ENCODE results near the gene SMC4. TPM values are rescaled to one million over a fixed set of nuclear protein-coding genes. Genes with fewer than 3 reads are reported as not detected.
"Not testable (repeated sequence)": the region's sequence is repeated elsewhere in the genome, so short reads cannot be mapped to it uniquely, and the experiment has no call there.

The SMC4 gene
- 59.2 and 68.8 TPM in 2 replicates for total RNA-seq
- long read RNA-seq, partial matches to known transcripts = 216 of 233 reads
- long read RNA-seq, other reads (novel, unspliced or antisense) = 16 of 233 reads

GRCh38 chr3:160399125-160400029, at the start of gene SMC4, which contains the start of gene IFT80:
SMC4 (plus strand) TSS chr3:160399650; CDS start chr3:160400827, 1,177 bp downstream.
IFT80 (minus strand) TSS chr3:160399225; CDS start chr3:160384600, 14,625 bp downstream.
- peak within 1 kb of the TSS; percentile 89 for H3K4me3 Mint-ChIP-seq (ENCODE audit: unreplicated experiment)
- TF ChIP-seq CTCF (IDR thresholded peaks at IDR 0.05) = no peak
- H3K27me3 Mint-ChIP-seq (ENCODE audit: unreplicated experiment) = no peaks in the 10 kb centered on the region
- DNase-seq (ENCODE audit: extremely low spot score, unreplicated experiment) = peak; percentile 98
- H3K9me3 Mint-ChIP-seq (ENCODE audit: unreplicated experiment) = no peaks in the 10 kb centered on the region
- H3K36me3 Mint-ChIP-seq (ENCODE audit: unreplicated experiment) = peaks cover 5% of the 10 kb centered on the region
- peaks cover 35% of the 10 kb centered on the region for H3K4me1 Mint-ChIP-seq (ENCODE audit: unreplicated experiment)
- H3K27ac Mint-ChIP-seq (ENCODE audit: unreplicated experiment) = peak within 1 kb of the TSS; percentile 97

DNA sequence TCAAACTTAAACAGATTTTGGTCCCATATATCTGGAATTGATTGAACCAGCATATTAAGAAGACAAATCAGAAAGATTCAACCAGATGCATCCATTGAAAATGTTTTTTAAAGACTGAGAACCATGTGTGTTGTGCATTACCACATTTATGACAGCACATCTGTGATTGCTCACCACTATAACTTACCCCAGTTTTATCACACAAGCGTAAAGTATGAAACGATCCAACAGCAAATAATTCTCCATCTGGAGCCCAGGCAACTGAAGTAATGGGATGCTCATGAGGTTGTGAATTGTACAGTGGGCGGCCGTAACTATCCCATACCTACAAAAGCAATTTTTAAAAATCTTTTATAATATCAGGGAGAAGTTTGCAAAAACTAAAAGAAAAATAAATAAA, 43.6 kb upstream of the SMC4 start:
- H3K4me3 Mint-ChIP-seq (ENCODE audit: unreplicated experiment) = no peak overlapping the region
- H3K4me1 Mint-ChIP-seq (ENCODE audit: unreplicated experiment) = no peaks in the 10 kb centered on the region
- no peak for TF ChIP-seq CTCF (IDR thresholded peaks at IDR 0.05)
- H3K27me3 Mint-ChIP-seq (ENCODE audit: unreplicated experiment) = no peaks in the 10 kb centered on the region
- H3K36me3 Mint-ChIP-seq (ENCODE audit: unreplicated experiment) = peaks cover 31% of the 10 kb centered on the region
- no peaks in the 10 kb centered on the region for H3K9me3 Mint-ChIP-seq (ENCODE audit: unreplicated experiment)
- H3K27ac Mint-ChIP-seq (ENCODE audit: unreplicated experiment) = no peak overlapping the region
- no peak for DNase-seq (ENCODE audit: extremely low spot score, unreplicated experiment)

DNA sequence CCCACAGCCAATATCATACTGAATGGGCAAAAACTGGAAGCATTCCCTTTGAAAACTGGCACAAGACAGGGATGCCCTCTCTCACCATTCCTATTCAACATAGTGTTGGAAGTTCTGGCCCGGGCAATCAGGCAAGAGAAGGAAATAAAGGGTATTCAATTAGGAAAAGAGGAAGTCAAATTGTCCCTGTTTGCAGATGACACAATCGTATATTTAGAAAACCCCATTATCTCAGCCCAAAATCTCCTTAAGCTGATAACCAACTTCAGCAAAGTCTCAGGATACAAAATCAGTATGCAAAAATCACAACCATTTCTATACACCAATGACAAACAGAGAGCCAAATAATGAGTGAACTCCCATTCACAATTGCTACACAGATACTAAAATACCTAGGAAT, 36.6 kb upstream of the SMC4 start:
- not testable (repeated sequence) for H3K27ac Mint-ChIP-seq (ENCODE audit: unreplicated experiment); DNase-seq (ENCODE audit: extremely low spot score, unreplicated experiment); H3K27me3 Mint-ChIP-seq (ENCODE audit: unreplicated experiment); H3K9me3 Mint-ChIP-seq (ENCODE audit: unreplicated experiment); H3K4me3 Mint-ChIP-seq (ENCODE audit: unreplicated experiment); H3K4me1 Mint-ChIP-seq (ENCODE audit: unreplicated experiment)
- peaks cover 56% of the 10 kb centered on the region for H3K36me3 Mint-ChIP-seq (ENCODE audit: unreplicated experiment)

DNA sequence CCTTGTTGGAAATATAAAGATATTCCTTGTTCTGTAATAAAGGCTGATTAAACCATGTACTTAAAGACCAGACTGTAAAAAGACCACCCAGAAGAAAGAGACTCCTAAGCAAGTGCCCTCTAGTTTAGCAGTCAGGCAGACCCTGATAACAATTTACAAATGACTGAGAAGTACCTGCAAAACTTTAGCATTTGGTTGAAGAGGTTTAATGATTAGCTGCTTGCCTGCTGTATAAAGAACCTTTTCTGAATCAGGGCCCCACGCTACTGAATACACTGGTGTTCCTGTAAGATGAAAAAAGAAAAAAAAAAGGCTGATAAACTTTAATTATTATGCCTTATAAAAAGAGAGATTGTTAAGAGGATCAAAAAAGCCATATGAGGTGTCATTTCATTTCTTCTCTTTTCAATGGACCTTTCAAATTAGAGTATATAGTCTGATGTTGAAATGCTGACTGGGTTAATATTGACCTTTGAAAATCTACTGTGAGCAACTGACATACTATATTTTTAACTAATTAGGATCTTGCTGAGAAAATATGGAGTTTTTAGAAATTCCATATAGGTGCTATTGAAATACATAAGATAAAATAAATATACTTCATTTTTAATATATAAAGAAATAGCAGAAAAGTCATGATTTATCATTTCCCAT, 33.5 kb upstream of the SMC4 start:
- no peak for TF ChIP-seq CTCF (IDR thresholded peaks at IDR 0.05)

GRCh38 chr3:160368804-160369203, 30.6 kb upstream of the SMC4 start:
- Mint-ChIP-seq H3K9me3 (ENCODE audit: unreplicated experiment) (no peaks in the 10 kb centered on the region), H3K4me1 (ENCODE audit: unreplicated experiment) (peaks cover 7% of the 10 kb centered on the region), H3K27me3 (ENCODE audit: unreplicated experiment) (no peaks in the 10 kb centered on the region), H3K36me3 (ENCODE audit: unreplicated experiment) (peaks cover 37% of the 10 kb centered on the region), H3K27ac (ENCODE audit: unreplicated experiment) (no peak overlapping the region), H3K4me3 (ENCODE audit: unreplicated experiment) (no peak overlapping the region)
- no peak for DNase-seq (ENCODE audit: extremely low spot score, unreplicated experiment)
- TF ChIP-seq CTCF (IDR thresholded peaks at IDR 0.05) = no peak

More for the DNA sequence above, 33.5 kb upstream of the SMC4 start:
- no peak overlapping the region for H3K27ac Mint-ChIP-seq (ENCODE audit: unreplicated experiment)
- H3K9me3 Mint-ChIP-seq (ENCODE audit: unreplicated experiment) = no peaks in the 10 kb centered on the region
- H3K36me3 Mint-ChIP-seq (ENCODE audit: unreplicated experiment) = peaks cover 55% of the 10 kb centered on the region
- no peaks in the 10 kb centered on the region for H3K27me3 Mint-ChIP-seq (ENCODE audit: unreplicated experiment)
- H3K4me1 Mint-ChIP-seq (ENCODE audit: unreplicated experiment) = no peaks in the 10 kb centered on the region
- no peak for DNase-seq (ENCODE audit: extremely low spot score, unreplicated experiment)
- no peak overlapping the region for H3K4me3 Mint-ChIP-seq (ENCODE audit: unreplicated experiment)
